ENCODE measurements around the gene HBA2.

Gene HBA2

GRCh38 chr16:177981-178667 is 5.4 kb downstream of the HBA2 start:
- TF ChIP-seq CTCF (conservative IDR thresholded peaks at IDR 0.05; ENCODE audit: low read depth) = no peak
- no peak for DNase-seq (ENCODE audit: low spot score)
- POLR2A ChIA-PET (ENCODE audit: low non-redundant PET) = no interaction called here
- CTCF ChIA-PET = no interaction called here
- no peak overlapping the region for H3K27ac ChIP-seq

- DNase-seq (ENCODE audit: low spot score) = no peak
- ChIA-PET POLR2A (ENCODE audit: low non-redundant PET) (no interaction called here), CTCF (no interaction called here)
- H3K27ac ChIP-seq = no peak overlapping the region
- no peak for TF ChIP-seq CTCF (conservative IDR thresholded peaks at IDR 0.05; ENCODE audit: low read depth)
Observed at GRCh38 chr16:178668-179015, 6.0 kb downstream of the HBA2 start.

- CTCF ChIA-PET = interaction anchor here (1.0 to 1.3 kb wide), 3 partner anchors 12 to 72 kb away, joined by 3 to 5 read pairs (median 3); no protein-coding TSS in a partner anchor
Observed at GRCh38 chr16:179211-180092, 6.8 kb downstream of the HBA2 start.

GRCh38 chr16:180101-180675 is 7.5 kb downstream of the HBA2 start, which contains the start of gene HBQ1:
HBQ1 (plus strand) TSS chr16:180459; CDS start chr16:180487, 28 bp downstream.
- ChIA-PET CTCF (interaction anchor here (0.5 to 1.3 kb wide), 7 partner anchors 10 to 73 kb away, joined by 3 to 8 read pairs (median 3); no protein-coding TSS in a partner anchor), POLR2A (ENCODE audit: low non-redundant PET) (no interaction called here)
- peak; percentile 28; the same call in 1 of the 2 replicates for TF ChIP-seq CTCF (conservative IDR thresholded peaks at IDR 0.05; ENCODE audit: low read depth)
- no peak for DNase-seq (ENCODE audit: low spot score)
- H3K27ac ChIP-seq = no peak within 1 kb of the TSS

More at GRCh38 chr16:179211-180092, 6.8 kb downstream of the HBA2 start:
- H3K27ac ChIP-seq = no peak overlapping the region
- no peak for DNase-seq (ENCODE audit: low spot score)
- TF ChIP-seq CTCF (conservative IDR thresholded peaks at IDR 0.05; ENCODE audit: low read depth) = no peak
- POLR2A ChIA-PET (ENCODE audit: low non-redundant PET) = no interaction called here

- POLR2A ChIA-PET (ENCODE audit: low non-redundant PET) = no interaction called here
- DNase-seq (ENCODE audit: low spot score) = peak; percentile 78
- TF ChIP-seq CTCF (conservative IDR thresholded peaks at IDR 0.05; ENCODE audit: low read depth) = no peak
Observed at GRCh38 chr16:180681-181564, 8.2 kb downstream of the HBA2 start.

More at GRCh38 chr16:180681-181564, 8.2 kb downstream of the HBA2 start:
- no peak overlapping the region for H3K27ac ChIP-seq
- CTCF ChIA-PET = interaction anchor here (0.5 to 1.4 kb wide), 10 partner anchors 11 to 111 kb away, joined by 3 to 8 read pairs (median 5); no protein-coding TSS in a partner anchor
